Retina (tissue), 1 donor: ENCODE measurements around the gene GLRX2.
A peak's percentile ranks its signal among the peaks of the same experiment; 100 is the strongest.
"Not testable (repeated sequence)": the region's sequence is repeated elsewhere in the genome, so short reads cannot be mapped to it uniquely, and the experiment has no call there.

ENCODE experiments used
- DNase-seq: peaks from one replicate; pipeline ENCODE4 v3.0.0-alpha.2; 2016

Gene GLRX2

GRCh38 chr1:193104907-193105820, at the start of gene GLRX2:
TSS of gene GLRX2 (minus strand) at chr1:193105414. CDS start at chr1:193105382, 32 bp downstream.
- peak; percentile 91 for DNase-seq

- no peak for DNase-seq
Measured at GRCh38 chr1:193144999-193145398, 39.8 kb upstream of the GLRX2 start.

GRCh38 chr1:193144361-193144938, 39.2 kb upstream of the GLRX2 start:
- no peak for DNase-seq

DNA sequence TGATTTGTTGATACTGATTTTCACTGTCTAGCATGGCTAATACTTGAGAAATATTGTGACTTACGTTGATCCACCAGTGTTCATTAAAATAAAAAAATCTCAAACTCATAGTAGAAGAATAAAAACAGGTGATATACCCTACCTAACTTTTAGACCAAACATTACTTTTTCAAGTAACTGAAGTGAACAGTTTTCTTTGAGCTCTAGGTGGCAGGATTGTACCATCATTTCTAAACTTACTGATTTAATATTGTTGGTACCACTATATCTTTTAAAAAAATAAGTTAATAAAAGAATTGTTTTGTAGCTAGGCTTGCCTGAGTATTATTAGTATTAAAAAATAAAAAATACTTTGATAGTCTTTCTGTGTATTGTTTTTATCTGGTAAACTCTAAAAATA, 38.1 kb upstream of the GLRX2 start:
- DNase-seq = no peak

- no peak for DNase-seq
Measured at GRCh38 chr1:193142409-193142808, 37.2 kb upstream of the GLRX2 start.

- DNase-seq = no peak
Measured at GRCh38 chr1:193141804-193142203, 36.6 kb upstream of the GLRX2 start.

DNA sequence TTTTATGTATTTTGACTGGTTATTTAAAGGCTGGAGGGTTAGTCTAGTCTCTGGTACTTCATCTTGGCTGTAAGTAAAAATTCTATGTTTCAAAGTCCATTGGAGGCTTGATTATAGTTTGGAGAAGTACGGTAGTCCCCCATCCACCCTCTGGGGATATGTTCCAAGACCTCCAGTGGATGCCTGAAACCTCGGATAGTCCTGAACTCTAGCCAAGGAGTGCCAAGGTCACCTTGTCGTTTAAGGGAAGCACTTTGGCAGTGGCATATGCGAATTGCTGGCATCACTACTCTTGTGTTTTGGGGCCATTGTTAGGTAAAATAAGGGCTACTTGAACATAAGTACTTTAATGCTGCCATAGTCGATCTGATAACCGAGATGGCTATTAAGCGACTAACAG, 35.0 kb upstream of the GLRX2 start:
- DNase-seq = no peak

DNA sequence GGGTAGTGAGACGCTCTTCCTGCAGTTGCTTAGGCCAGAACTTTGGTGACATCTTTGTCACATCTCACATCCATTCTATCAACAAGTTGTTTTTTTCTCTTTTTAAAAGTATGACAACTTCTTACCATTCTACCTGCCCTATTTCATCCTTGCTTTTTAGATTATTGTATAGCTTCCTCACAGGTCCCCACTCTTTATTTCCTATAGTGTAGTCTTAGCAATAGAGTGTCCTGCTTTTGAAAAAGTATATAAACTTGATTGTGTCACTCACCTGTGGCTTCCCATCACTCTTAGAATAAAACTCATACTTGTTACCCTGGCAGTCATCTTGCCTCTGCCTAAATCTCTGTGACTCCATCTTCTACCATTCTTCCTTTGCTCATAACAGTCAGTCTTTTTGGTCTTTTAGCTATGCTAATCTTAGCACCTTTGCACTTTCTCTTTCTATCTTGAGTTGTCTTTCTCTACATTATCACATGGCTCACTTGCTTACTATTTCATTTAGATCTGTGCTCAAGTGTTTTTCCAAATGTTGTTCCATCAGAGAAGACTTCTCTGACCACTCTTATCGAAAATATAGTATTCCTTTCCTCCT, 26.1 kb upstream of the GLRX2 start:
- no peak for DNase-seq

DNA sequence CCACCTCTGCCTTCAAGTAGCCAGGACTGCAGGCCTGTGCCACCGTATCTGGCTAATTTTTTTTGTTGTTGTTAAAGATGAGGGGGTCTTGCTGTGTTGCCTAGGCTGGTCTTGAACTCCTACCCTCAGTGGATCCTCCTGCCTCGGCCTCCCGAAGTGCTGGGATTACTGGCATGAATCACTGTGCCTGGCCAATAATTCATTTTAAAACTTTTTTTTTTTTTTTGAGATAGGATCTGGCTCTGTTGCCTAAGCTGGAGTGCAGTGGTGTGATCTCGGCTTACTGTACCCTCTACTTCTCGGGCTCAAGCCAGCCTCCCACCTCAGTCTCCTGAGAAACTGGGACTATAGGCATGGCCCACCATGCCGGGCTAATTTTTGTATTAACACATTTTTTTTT, 20.2 kb upstream of the GLRX2 start:
- DNase-seq = no peak

GRCh38 chr1:193123751-193124150, 18.5 kb upstream of the GLRX2 start:
- DNase-seq = no peak

DNA sequence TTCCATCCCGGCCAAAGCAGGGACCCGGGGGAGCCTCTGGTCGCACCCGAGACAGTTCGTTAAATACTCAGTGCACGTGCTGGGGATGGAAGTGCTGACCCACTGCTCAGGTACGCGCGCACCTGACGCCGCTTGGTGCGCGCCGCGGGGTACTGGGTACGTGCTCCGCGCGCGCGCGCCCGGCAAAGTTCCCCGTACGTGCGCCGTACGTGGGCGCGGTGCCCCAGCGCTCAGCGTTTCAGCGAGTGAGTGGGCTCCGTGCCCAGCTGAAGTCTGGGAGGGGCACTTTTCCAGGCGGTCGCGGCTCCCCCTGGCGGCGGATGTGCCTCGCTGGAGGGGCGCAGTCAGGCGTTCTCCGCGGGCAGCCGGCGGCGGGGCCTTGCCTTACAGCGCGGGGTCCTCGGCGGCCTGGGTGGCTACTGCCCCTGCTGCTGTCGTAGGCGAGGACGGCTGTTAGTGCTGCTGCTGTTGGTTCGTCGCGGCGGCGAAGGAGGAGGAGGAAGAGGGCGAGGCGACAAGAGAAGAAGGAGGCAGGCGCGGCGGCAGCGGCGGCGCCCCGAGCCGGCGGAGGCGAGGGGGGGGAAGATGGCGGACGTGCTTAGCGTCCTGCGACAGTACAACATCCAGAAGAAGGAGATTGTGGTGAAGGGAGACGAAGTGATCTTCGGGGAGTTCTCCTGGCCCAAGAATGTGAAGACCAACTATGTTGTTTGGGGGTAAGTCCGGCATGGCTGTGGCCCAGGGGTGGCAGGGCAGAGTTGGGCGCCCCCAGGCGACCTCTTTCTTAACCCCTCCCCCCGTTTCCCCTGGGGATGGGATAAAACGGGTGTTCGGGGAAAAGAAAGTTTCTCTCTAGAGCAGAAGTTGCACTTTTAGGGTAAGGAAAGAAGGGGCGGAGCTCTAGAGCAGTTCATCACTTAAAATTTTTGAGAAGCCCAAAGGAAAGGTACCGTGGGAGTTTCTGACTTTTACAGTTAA, 16.7 kb upstream of the GLRX2 start, which contains the start of gene CDC73:
TSS of gene CDC73 (plus strand) at position 416 of the 978 bp plus-strand sequence. CDS start at position 586, 170 bp downstream.
- DNase-seq = peak; percentile 100

DNA sequence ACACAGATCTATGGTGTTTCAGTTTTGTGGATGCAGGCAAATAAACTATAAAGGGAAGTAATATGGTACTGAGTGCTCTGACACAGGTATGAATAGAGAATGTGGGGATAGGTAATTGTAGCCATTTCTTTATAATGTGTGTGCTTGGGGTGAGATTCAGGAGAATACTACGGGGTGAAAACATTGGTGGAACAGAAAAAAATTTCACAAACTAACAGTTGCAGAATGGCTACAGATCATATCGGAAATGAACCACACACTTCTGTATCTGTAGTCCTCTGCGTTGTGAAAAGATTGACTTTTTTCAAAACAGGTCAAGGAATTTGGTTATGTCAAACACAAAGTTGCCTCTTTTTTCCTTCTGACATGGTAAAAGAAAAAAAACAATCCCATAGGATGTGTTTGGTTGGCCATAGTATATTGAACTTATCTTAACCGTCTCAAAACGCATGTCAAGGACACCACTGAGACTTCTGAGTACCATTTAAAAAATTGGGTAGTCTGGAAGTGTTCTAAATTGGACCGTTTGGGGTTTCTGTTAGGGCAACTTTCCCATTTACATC, 15.5 kb upstream of the GLRX2 start:
- peak; percentile 8 for DNase-seq

DNA sequence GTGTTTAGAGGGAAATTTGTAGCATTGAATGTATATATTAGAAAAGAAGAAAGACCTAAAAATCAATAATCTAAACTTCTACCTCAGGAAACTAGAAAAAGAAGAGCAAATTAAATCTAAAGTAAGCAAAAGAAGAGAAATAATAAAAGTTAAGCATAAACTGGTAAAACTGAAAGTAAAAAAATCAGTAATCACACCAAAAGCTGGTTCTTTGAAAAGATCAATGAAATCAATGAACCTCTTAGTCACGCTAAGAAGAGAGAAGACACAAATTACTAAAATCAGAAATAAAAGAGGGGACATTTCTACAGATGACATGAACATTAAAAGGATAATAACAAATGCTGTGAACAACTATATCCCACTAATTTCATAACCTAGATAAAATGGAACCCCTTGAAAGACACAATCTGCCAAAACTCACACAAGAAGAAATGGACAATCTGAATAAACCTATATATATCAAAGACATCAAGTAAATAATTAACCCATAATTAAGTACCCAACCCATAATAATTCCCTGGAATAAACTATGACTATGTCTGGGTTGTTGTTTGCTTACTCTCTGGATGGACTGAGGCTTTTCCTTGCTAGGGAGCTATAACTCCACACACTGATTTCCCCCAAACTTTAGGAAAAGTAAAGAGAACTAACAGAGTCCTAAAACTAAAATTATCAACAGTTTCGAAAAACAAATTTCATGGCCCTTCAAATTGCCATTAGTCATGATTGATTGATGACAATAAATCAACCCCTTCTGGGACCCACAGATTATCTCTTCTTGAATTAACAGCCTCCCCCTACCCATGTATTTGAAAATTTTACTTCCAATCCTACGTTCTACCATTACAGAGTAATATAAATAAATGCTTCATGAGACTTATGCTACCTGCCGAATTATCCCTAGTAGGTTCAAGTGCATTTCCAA, 13.9 kb upstream of the GLRX2 start:
- DNase-seq = no peak

GRCh38 chr1:193118194-193118593, 13.0 kb upstream of the GLRX2 start:
- DNase-seq = no peak

GRCh38 chr1:193117167-193117566, 12.0 kb upstream of the GLRX2 start:
- not testable (repeated sequence) for DNase-seq

GRCh38 chr1:193115629-193116227, 10.5 kb upstream of the GLRX2 start:
- no peak for DNase-seq

DNA sequence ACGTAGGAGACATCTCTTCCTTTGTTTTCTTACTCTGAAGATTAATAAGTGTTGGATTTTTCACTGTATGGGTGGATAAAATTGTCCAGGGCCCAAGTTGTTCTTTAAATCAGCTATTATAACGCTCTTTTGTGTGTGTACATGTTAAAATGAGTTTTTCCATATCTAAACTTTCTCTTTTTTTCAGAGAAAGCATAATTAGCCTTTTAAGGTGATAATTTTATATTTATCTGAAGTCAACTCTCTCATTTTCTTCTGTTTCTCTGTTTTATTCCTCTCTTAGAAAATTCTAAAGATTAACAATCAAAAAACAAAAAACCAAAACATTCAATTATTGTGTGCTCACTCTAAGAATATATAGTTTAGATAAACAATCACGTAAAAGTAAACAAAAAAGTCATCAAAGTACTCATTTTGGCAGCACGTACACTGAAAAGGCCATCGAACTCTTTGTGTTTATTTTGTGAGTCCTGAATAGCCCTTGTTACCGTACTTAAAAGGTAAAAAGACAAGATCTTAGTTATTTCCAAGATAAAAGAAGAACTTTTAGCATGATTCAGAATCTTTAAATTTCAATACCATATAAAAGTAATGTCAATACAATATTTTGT, 9.4 kb upstream of the GLRX2 start:
- DNase-seq = no peak

- no peak for DNase-seq
Measured at GRCh38 chr1:193113992-193114332, 8.7 kb upstream of the GLRX2 start.

DNA sequence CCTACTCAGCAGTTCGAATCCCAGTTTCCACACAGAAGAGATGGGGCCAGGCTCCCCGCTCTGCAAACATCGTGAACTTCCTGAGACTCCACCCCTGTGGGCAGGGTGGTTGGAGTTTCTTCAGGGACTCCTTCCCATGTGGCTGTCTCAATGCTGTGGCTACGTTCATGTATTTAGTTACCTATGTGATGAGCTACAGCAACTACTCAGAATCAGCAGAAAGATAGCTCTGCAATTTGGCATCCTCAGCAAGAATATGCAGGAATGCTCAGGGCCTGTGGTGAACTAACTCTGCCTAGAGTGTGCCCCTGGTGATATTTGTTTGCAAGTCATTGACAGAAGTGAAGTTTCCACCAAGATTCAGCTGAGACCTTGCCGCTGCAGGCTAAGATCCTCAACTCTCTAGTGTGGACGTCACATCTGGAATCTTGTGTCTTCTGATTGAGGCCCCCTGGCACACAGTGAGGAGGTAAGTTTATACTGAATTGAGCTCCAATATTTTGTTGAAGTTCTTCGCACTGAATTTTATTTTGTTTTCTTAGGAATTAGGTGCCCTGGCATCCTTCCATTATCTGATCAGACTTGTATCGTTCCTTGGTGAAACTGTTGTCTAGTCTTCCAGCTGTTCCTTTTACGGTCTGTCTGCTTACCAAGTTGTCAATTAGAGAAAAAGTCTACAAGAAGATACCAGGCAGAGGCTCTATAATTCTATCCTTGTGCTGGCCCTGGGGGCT, 8.2 kb upstream of the GLRX2 start:
- DNase-seq = no peak
